RWPE1 (cell line): ENCODE measurements around the gene PRAME.
"Not testable (repeated sequence)": the region's sequence is repeated elsewhere in the genome, so short reads cannot be mapped to it uniquely, and the experiment has no call there.

Source experiments
- CTCF ChIA-PET: fragments of 350-600 bp; sonication (Branson Sonifier 250); formaldehyde crosslinking; extraction: SDS; loops from one replicate; lab custom pipeline; 2021; lab: Yijun Ruan, JAX
- POLR2A ChIA-PET: fragments of 400-600 bp; formaldehyde crosslinking; extraction: SDS; loops from one replicate; lab custom pipeline; 2020; ENCODE audit warnings: antibody characterized with exemption; ENCODE audit not compliant: low non-redundant PET; lab: Yijun Ruan, JAX
- DNase-seq: peaks from one replicate; pipeline ENCODE4 v3.0.0; 2012; ENCODE audit warnings: low spot score
- H3K27ac ChIP-seq: fragments of 450-650 bp; 2 replicates; pipeline ENCODE4 v1.5.1; 2017
- CTCF ChIP-seq: fragments of 450-650 bp; conservative IDR thresholded peaks from 2 replicates; pipeline ENCODE4 v1.5.1; 2017; ENCODE audit warnings: low read depth, mild to moderate bottlenecking

PRAME gene, protein sequence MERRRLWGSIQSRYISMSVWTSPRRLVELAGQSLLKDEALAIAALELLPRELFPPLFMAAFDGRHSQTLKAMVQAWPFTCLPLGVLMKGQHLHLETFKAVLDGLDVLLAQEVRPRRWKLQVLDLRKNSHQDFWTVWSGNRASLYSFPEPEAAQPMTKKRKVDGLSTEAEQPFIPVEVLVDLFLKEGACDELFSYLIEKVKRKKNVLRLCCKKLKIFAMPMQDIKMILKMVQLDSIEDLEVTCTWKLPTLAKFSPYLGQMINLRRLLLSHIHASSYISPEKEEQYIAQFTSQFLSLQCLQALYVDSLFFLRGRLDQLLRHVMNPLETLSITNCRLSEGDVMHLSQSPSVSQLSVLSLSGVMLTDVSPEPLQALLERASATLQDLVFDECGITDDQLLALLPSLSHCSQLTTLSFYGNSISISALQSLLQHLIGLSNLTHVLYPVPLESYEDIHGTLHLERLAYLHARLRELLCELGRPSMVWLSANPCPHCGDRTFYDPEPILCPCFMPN

GRCh38 chr22:22558972-22559603 is at the start of gene PRAME:
PRAME (minus strand) TSS chr22:22559265; CDS start chr22:22556832, 2,433 bp downstream.
- POLR2A ChIA-PET = no interaction called here
- peak; percentile 8 for DNase-seq
- CTCF ChIA-PET = interaction anchor here (0.9 kb wide), 1 partner anchor 169 kb away, joined by 6 read pairs; no protein-coding TSS in a partner anchor
- TF ChIP-seq CTCF = peak; percentile 26
- H3K27ac ChIP-seq = no peak within 1 kb of the TSS

- POLR2A ChIA-PET, CTCF ChIA-PET: not testable (repeated sequence)
Measured at GRCh38 chr22:22608022-22608421, 49.0 kb upstream of the PRAME start.

GRCh38 chr22:22605074-22605404 is 46.0 kb upstream of the PRAME start:
- CTCF ChIA-PET = no interaction called here

More at GRCh38 chr22:22608022-22608421, 49.0 kb upstream of the PRAME start:
- not testable (repeated sequence) for DNase-seq, H3K27ac ChIP-seq

GRCh38 chr22:22604326-22605073 is 45.4 kb upstream of the PRAME start:
- ChIA-PET POLR2A (no interaction called here), CTCF (no interaction called here)
- TF ChIP-seq CTCF = no peak

More at GRCh38 chr22:22605074-22605404, 46.0 kb upstream of the PRAME start:
- no peak for TF ChIP-seq CTCF
- no peak overlapping the region for H3K27ac ChIP-seq
- no peak for DNase-seq
- POLR2A ChIA-PET = no interaction called here

DNA sequence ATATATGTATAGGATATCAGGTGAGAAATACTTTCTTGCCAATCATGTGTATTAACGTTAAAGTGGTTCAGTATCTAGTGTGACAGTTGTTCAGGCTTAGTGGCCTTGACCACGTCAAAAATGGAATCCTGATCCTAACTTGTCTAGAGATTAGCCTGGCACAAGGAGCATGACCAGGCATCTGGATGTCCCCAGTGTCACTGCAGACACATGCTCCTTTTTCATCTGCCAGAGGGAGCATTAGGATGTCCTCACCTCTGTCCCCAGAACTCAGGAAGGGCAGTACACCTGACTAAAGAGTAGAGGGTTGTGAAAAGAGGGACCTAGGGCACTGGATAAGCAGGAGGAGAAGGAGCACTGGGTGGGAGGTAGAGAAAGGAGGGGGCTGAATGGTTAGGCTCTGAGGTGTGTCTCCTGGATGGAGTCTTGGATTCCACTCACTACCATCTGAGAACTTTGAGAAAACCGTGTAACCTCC is 44.4 kb upstream of the PRAME start:
- ChIA-PET CTCF (no interaction called here), POLR2A (no interaction called here)
- H3K27ac ChIP-seq = no peak overlapping the region
- TF ChIP-seq CTCF = no peak
- no peak for DNase-seq

More at GRCh38 chr22:22604326-22605073, 45.4 kb upstream of the PRAME start:
- no peak overlapping the region for H3K27ac ChIP-seq
- no peak for DNase-seq

- H3K27ac ChIP-seq = no peak overlapping the region
- no peak for TF ChIP-seq CTCF
- CTCF ChIA-PET = interaction anchor here (1.5 kb wide), 1 partner anchor 14 kb away, joined by 4 read pairs; no protein-coding TSS in a partner anchor
- POLR2A ChIA-PET = no interaction called here
- no peak for DNase-seq
Measured at GRCh38 chr22:22600531-22601261, 41.6 kb upstream of the PRAME start.
